Mammary epithelial cell (primary cell): Measurements from ENCODE around the gene POLD4.

ENCODE experiments used
- CTCF ChIP-seq, 2 donors: IDR thresholded peaks in 1 of 2; conservative IDR thresholded peaks in 1 of 2; 2 replicates each; pipeline ENCODE4 v1.5.1; 2011 to 2012; ENCODE audit warnings: inconsistent platforms in 2 of 2, low read length in 2 of 2, mild to moderate bottlenecking in 2 of 2, control low read depth in 1 of 2, low read depth in 1 of 2; ENCODE audit not compliant: insufficient read depth in 1 of 2; ENCODE audit errors: extremely low read depth in 1 of 2
- EZH2 ChIP-seq: IDR thresholded peaks from 2 replicates; pipeline ENCODE4 v1.6.1; 2012; ENCODE audit warnings: low read length, inconsistent platforms, borderline replicate concordance

DNA sequence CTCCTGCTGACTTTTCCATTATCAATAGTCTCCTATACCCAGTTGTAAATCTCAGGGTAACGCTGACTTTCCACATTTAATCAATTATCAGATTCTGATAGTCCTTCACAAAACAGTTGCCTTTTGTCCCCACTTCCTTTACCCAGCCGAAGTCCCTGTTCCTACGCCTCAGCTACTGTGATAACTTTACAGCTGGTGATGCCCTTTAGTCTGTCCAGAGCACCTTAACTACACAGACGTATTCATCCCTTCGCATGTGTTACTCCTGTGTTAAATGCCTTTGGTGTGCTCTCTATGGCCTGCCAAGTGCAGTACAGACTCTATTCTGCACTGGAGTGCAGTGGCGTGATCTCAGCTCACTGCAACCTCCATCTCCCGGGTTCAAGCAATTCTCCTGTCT is 29.8 kb downstream of the POLD4 start:
- TF ChIP-seq EZH2 (no peak), CTCF (conservative IDR thresholded peaks at IDR 0.05 in 1 of 2, IDR thresholded peaks at IDR 0.05 in 1 of 2; ENCODE audit: extremely low read depth in 1 of 2, insufficient read depth in 1 of 2, low read depth in 1 of 2, low read length in 2 of 2) (no peak)
